GM12873 (cell line): ENCODE measurements around the gene CHAF1B.

Experiments
- CTCF ChIP-seq: IDR thresholded peaks from 2 replicates; pipeline ENCODE4 v1.5.1; 2012; ENCODE audit warnings: low read depth, mild to moderate bottlenecking, moderate library complexity, low read length, control low read depth; ENCODE audit not compliant: insufficient read depth; ENCODE audit errors: missing control alignments

The CHAF1B gene

DNA sequence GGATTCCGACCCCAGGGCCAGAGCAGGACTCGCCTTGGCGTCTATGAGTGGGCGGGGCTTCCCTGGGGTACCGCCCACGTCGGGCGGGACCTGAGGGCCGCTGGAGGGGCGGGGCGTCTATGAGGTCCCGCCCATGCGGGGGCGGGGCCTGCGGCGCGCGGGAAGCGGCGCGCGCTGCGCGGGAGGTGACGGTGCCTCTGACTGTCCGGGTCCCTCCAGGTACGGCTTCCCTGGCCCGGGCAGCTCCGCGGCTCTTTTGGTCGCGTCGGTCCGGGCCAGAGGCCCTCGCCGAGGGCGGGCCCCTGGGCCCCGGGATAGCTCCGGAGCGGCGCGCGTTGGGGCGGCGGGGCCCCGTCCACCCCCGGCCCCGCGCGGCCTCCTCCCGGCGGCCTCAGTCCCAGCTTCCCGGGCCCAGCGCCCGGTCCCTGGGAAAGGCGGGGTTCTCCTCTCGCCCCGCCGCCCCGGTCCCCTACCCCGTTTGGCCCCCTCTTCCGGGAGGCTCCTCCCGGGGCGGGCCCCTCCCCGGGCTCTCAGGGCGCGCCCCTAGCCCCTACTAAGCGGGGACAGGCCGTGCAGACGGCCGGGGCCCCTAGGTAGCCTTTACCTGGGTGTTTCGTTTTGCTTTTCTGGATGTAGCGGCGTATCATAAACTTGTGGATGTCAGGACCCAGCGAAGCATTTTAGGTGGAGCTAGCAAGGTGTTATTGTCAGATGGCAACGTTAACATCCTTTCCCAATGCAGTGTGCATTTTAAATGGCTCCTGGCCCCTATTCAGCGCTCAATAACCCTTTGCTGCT is at the start of gene CHAF1B:
TSS of gene CHAF1B (plus strand) at position 160 of the 798 bp plus-strand sequence. CDS start 745 bp downstream, outside the sequence.
- TF ChIP-seq CTCF, result no peak

DNA sequence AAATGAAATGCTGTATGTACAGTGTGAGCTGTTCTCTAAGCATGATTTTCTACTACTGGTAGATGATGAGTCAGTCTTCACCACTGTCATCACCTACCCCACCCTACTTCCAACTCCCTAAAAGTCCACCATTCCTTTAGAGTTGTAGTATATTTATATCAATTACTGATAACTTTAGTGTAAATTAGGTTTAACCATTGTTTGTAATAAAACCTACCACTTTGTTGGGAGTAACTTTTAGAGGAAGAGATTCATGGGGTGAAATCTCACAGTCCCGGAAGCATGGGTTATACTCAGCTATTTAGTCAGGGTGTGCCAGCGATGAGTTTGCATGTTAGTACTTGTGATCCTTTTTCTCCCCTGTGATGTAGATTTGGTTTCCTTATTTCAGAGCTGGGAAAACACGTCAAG is 48.1 kb upstream of the CHAF1B start:
- TF ChIP-seq CTCF, result no peak

GRCh38 chr21:36338975-36339374 is 46.2 kb upstream of the CHAF1B start:
- TF ChIP-seq CTCF, result no peak

GRCh38 chr21:36344931-36345330 is 40.3 kb upstream of the CHAF1B start:
- TF ChIP-seq CTCF, result no peak

- no peak for TF ChIP-seq CTCF
These were observed 37.8 kb upstream of the CHAF1B start for GRCh38 chr21:36347278-36347961.

GRCh38 chr21:36347962-36348328 is 37.2 kb upstream of the CHAF1B start:
- TF ChIP-seq CTCF, result no peak

GRCh38 chr21:36349315-36349714 is 35.9 kb upstream of the CHAF1B start:
- TF ChIP-seq CTCF, result no peak
